DOHH2 (cell line): Measurements from ENCODE around the gene PCDHB16.
"Not testable (repeated sequence)": the region's sequence is repeated elsewhere in the genome, so short reads cannot be mapped to it uniquely, and the experiment has no call there.

ENCODE experiments used
- H3F3A ChIP-seq: fragments of 200-600 bp; sonication (generic), shearing (Covaris generic); 2 replicates; pipeline ENCODE4 v1.6.0; 2016; ENCODE audit warnings: antibody characterized with exemption, mild to moderate bottlenecking; ENCODE audit not compliant: control insufficient read depth, insufficient read depth
- H3K27ac ChIP-seq: fragments of 200-600 bp; sonication (generic); 2 replicates; pipeline ENCODE4 v1.5.1; 2014; ENCODE audit warnings: low read depth, mild to moderate bottlenecking, low read length, moderate library complexity
- H3K27me3 ChIP-seq: fragments of 200-600 bp; sonication (generic); 2 replicates; pipeline ENCODE4 v1.6.1; 2014; ENCODE audit warnings: mild to moderate bottlenecking, low read length, mixed read lengths; ENCODE audit not compliant: control insufficient read depth
- H3K36me3 ChIP-seq: fragments of 200-600 bp; sonication (generic); 2 replicates; pipeline ENCODE4 v1.6.1; 2014; ENCODE audit warnings: mild to moderate bottlenecking, low read length, moderate library complexity, mixed read lengths; ENCODE audit not compliant: control insufficient read depth
- H3K4me1 ChIP-seq: fragments of 200-600 bp; sonication (generic); 2 replicates; pipeline ENCODE4 v1.6.1; 2014; ENCODE audit warnings: mild to moderate bottlenecking, low read length, mixed read lengths; ENCODE audit not compliant: control insufficient read depth
- H3K4me2 ChIP-seq: fragments of 200-600 bp; sonication (generic); 2 replicates; pipeline ENCODE4 v1.6.0; 2014; ENCODE audit warnings: mild to moderate bottlenecking, low read length, moderate library complexity
- H3K4me3 ChIP-seq: fragments of 200-600 bp; sonication (generic); 2 replicates; pipeline ENCODE4 v1.5.1; 2014; ENCODE audit warnings: mild to moderate bottlenecking, low read length, mixed read lengths
- H3K79me2 ChIP-seq: fragments of 200-600 bp; sonication (generic); 2 replicates; pipeline ENCODE4 v1.6.1; 2014; ENCODE audit warnings: mild to moderate bottlenecking, low read length, mixed read lengths; ENCODE audit not compliant: control insufficient read depth
- H3K9me2 ChIP-seq: fragments of 200-600 bp; sonication (generic); replicated peaks from 2 replicates; pipeline ENCODE4 v1.6.1; 2014; ENCODE audit warnings: mild to moderate bottlenecking, low read length, mixed read lengths; ENCODE audit not compliant: control insufficient read depth
- H3K9me3 ChIP-seq: fragments of 200-600 bp; sonication (generic); 2 replicates; pipeline ENCODE4 v1.6.1; 2014; ENCODE audit warnings: antibody characterized with exemption, low read length, mixed read lengths; ENCODE audit not compliant: control insufficient read depth, insufficient read depth
- H4K20me1 ChIP-seq: fragments of 200-600 bp; sonication (generic); 2 replicates; pipeline ENCODE4 v1.6.0; 2014; ENCODE audit warnings: low read depth, mild to moderate bottlenecking, antibody characterized with exemption, low read length, moderate library complexity; ENCODE audit not compliant: control insufficient read depth, insufficient read depth
- CTCF ChIP-seq: fragments of 200-600 bp; sonication (generic); IDR thresholded peaks from one replicate; pipeline ENCODE4 v1.5.1; 2014; ENCODE audit warnings: antibody characterized with exemption, mild to moderate bottlenecking, low read depth, low read length; ENCODE audit not compliant: poor library complexity, severe bottlenecking
- EZH2phosphoT487 ChIP-seq: fragments of 200-600 bp; sonication (generic); IDR thresholded peaks from 2 replicates; pipeline ENCODE4 v1.6.1; 2017; ENCODE audit warnings: borderline replicate concordance, mild to moderate bottlenecking, antibody characterized with exemption, low read length, moderate library complexity, mixed read lengths

Gene PCDHB16

GRCh38 chr5:141196363-141196762, 14.2 kb downstream of the PCDHB16 start:
- Histone ChIP-seq H3K9me3 (no peaks in the 10 kb centered on the region; the same call in 1 of the 2 replicates), H3K79me2 (no peaks in the 10 kb centered on the region), H3K27me3 (no peaks in the 10 kb centered on the region), H3K4me2 (no peak overlapping the region), H3K36me3 (no peaks in the 10 kb centered on the region), H3F3A (no peaks in the 10 kb centered on the region; the same call in 1 of the 2 replicates), H3K9me2 (no peaks in the 10 kb centered on the region), H3K4me3 (no peak overlapping the region), H3K4me1 (no peaks in the 10 kb centered on the region), H4K20me1 (no peaks in the 10 kb centered on the region), H3K27ac (no peak overlapping the region)
- TF ChIP-seq CTCF (no peak), EZH2phosphoT487 (no peak)

GRCh38 chr5:141199359-141200235, 17.4 kb downstream of the PCDHB16 start, which contains the start of gene PCDHB11:
Gene PCDHB11, plus strand, starts transcription at chr5:141199627. Its CDS starts 148 bp downstream, at chr5:141199775.
- H3F3A ChIP-seq: no peaks in the 10 kb centered on the region; the same call in 1 of the 2 replicates
- H4K20me1 ChIP-seq: no peaks in the 10 kb centered on the region
- no peaks in the 10 kb centered on the region for H3K4me1 ChIP-seq
- no peaks in the 10 kb centered on the region for H3K27me3 ChIP-seq
- no peaks in the 10 kb centered on the region; the same call in 1 of the 2 replicates for H3K9me3 ChIP-seq
- TF ChIP-seq EZH2phosphoT487 (no peak), CTCF (peak; percentile 58)
- H3K9me2 ChIP-seq: no peaks in the 10 kb centered on the region
- no peak within 1 kb of the TSS for H3K27ac ChIP-seq
- H3K79me2 ChIP-seq: no peaks in the 10 kb centered on the region
- no peaks in the 10 kb centered on the region for H3K36me3 ChIP-seq
- H3K4me3 ChIP-seq: no peak within 1 kb of the TSS
- no peak within 1 kb of the TSS for H3K4me2 ChIP-seq

DNA sequence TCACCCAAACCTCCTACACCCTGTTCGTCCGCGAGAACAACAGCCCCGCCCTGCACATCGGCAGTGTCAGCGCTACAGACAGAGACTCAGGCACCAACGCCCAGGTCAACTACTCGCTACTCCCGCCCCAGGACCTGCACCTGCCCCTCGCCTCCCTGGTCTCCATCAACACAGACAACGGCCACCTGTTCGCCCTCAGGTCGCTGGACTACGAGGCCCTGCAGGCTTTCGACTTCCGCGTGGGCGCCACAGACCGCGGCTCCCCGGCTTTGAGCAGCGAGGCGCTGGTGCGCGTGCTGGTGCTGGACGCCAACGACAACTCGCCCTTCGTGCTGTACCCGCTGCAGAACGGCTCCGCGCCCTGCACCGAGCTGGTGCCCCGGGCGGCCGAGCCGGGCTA, 18.9 kb downstream of the PCDHB16 start:
- H3K4me2 ChIP-seq, H3F3A ChIP-seq, H3K79me2 ChIP-seq, H3K27ac ChIP-seq, H3K4me1 ChIP-seq, H3K36me3 ChIP-seq, H3K9me3 ChIP-seq, H3K9me2 ChIP-seq, H4K20me1 ChIP-seq, H3K27me3 ChIP-seq, H3K4me3 ChIP-seq: not testable (repeated sequence)

- not testable (repeated sequence) for H3K27me3 ChIP-seq, H4K20me1 ChIP-seq, H3K4me3 ChIP-seq, H3K4me2 ChIP-seq, H3K4me1 ChIP-seq, H3K36me3 ChIP-seq, H3F3A ChIP-seq, H3K9me3 ChIP-seq, H3K9me2 ChIP-seq, H3K27ac ChIP-seq, H3K79me2 ChIP-seq
Measured at GRCh38 chr5:141201646-141202045, 19.5 kb downstream of the PCDHB16 start.
